HG03457 (cell line): Measurements from ENCODE around the gene DLGAP3.
A peak's percentile ranks its signal among the peaks of the same experiment; 100 is the strongest.

Experiments used
- ATAC-seq: cut with Tn5 transposase; IDR thresholded peaks from one replicate; pipeline ENCODE4 v1.9.1; 2021; ENCODE audit warnings: moderate number of reproducible peaks; ENCODE audit not compliant: unreplicated experiment

Gene DLGAP3

DNA sequence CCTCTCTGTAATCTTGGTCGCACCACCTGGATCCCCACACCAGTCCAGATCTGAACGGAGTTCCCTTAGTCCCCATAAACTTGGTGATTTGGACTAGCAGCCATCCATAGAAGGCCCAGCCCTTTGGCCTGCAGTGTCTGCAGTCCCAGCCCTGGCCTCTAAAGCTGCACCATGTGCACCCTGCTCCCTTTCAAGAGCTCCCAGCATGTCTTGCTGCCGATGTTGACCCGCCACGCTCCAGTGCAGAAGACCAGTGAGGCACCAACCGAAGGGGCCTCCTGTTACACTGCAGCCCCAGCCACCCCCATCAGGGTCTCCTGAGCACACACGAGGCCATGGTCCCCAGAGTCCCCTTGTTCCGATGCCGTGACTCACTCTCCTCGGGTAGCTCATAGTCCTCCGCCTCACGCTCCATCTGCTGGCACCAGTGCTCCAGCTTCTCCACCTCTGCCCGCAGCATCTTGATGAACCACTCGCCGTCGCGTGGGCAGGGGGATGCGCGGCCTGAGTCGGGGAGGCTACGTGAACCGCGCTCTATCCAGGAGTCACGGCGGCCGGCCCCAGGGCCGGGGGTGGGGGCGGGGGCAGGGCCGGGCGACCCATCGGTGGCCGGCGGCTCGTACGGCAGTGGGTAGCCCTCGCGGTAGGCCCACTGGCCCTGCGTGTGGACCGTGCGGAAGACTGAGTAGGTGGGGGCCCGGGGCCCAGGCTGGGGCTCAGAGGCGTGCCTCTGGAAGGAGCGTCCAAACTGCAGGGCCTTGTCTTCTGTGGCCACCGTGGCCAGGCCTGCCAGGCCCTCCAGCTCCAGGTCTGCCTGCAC is 61.0 kb downstream of the DLGAP3 start:
- no peak for ATAC-seq

DNA sequence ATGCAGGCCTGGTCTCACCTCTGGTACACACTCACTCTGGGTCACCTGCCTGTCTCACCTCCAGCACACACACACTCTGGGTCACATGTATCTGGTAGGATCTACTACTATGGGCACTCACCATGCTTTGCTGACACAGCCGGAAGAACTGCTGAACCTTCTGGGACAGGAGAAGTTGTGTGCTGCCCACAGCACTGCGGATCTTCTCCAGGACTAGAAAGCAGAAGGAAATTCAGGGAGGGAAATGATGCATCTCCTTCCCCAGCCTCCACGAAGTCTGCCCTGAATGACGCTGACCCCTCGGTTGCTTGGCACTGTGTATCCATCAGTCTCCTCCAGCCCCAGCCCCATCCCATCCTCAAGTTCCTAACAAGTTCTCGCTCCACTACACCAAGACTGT is 62.0 kb downstream of the DLGAP3 start:
- no peak for ATAC-seq

DNA sequence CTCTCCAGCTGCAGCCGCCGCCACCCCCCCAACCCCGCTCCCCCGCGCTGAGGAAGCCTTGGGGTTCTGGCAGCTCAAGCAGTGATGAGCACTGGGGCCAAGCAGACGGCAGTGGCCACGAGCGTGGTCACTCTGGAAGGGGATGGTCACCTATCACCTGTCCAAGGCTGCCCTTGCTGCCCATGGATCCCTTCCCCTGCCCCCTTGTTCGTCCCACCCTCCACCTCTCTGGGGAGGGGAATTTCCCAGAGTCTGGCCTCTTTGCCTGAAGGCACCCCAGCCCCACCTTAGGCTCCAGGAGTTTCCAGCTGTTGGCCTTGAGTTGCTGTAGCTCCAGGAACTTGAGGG is 62.7 kb downstream of the DLGAP3 start:
- ATAC-seq, result no peak

DNA sequence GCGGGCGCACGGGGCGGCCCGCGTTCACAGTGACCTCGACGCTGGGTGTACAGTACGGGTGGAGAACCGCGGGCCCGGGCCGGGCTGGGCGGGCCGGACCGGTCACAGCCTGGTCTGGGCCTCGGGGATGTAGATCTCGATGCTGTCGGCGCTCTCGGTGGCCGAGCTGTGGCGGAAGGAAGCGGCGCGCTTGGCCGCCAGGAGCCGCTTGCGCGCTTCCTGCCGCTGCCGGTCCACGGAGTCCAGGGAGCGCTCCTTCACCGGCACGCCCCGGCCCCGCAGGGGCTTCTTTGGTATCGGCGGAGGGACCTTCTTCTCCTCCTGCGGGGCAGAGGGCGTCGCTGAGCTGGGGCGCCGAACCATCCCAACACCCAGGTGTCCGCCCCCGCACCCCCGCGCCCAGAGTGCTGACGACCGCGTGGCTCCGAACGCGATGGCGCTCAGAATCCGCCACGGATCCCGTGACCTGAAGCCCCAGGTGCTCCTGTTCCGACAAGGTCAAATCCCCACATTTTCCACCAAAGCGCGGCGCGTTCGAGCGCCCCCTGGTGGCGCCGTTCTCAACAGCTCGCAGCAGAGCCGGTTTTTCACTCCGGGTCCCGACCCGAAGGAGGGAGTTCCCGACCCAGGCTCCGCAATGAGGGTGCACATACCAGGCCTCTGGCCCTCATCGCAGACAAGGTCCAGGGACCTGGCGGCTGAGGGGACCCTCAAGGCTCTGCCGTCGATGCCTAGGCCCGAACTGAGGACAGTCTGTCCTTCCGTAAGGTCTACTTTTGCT is 63.3 kb downstream of the DLGAP3 start:
- no peak for ATAC-seq

DNA sequence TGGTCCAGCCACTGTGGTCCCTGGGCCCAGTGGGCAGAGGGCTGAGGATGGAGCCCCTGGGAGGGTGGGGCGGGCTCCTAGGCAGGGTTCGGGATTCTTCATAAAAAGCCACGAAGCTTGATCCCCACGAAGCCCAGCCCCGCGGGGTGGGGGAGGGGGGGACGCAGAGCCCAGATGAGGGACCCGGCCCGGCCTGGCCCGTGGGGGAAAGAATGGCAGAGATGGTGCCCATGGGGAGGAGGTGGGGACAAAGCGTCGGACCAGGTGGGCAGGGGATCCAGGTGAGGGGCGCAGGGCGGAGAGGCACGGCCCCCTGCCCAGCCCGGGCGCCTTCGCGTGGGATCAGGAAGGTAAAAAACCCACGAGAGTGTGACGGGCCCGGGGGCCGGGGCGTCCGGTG is 63.9 kb downstream of the DLGAP3 start:
- ATAC-seq, result no peak

DNA sequence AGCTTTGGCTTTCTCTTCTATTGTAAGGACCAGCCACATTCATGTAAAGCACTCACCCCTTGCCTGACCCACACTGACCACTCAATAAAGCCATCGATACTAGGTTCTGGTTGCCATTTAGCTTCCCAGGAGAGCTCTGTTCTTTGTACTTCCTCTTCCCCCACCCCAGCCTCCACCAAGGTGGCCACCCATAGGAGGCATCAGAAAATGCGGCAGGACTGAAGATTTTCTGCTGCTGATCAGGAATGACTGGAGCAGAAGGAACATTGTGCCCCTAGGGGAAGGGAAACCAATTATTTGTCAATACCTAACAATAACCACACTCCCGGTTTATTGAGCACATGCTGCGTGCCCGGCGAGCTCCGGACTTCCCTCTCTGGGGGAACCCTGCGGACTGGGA is 64.7 kb downstream of the DLGAP3 start:
- no peak for ATAC-seq

DNA sequence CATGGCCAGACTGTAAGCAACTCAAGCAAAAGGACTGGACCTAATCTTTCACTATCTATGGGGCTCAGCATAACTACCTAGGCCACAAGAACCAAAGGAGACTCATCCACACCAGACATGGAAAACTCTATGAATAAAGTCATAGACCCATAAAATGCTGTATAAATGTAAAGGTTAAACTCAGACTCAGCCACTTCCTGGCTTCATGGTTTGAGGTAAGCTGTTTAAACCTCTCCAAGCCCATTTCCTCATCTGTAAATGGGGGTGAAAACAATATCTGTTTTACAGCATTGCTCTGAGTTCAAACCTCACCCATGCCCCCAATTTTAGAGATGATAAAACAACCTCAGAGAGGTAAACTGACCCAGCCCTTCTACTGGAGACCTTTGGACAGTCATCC is 65.9 kb downstream of the DLGAP3 start:
- no peak for ATAC-seq

DNA sequence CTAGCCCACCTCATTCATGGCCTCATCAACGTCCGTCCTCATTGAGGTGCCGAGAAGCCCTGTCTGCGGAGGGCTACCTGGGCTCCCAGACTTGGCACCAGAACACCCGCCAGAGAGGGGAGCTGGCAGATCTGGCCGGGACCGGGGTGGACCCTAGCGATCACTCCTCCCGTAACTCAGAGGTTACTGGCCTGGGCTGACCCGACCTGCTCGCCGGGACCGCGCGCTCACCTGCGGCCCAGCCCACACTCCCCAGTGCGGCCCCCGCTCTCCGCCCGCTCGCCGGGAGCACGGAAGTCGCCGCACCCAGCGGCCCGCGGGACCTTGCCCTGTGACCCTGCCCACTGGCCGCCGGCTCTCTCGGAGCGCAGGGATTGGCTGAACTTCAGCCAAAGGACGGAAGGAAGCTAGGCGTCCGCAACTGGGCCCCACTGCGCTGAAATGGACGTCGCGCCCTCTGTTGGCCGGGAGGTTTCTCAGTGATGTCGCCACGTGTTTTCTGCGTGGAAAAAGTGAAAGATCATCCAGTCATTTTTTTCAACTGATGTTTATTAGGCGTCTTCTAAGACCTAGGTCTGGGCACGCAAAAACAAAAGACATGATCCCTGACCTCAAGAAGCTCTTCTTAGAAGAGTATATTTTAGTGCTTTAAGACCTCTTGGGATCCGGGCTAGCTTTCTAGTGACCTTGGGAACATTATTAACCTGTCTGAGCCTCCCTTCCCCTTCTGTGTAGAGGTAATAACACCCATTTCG is 69.8 kb downstream of the DLGAP3 start, which contains the start of gene SMIM12:
TSS of gene SMIM12 (minus strand) at position 304 of the 755 bp plus-strand sequence. CDS start 3,772 bp downstream, outside the sequence.
- ATAC-seq, result peak; percentile 91

DNA sequence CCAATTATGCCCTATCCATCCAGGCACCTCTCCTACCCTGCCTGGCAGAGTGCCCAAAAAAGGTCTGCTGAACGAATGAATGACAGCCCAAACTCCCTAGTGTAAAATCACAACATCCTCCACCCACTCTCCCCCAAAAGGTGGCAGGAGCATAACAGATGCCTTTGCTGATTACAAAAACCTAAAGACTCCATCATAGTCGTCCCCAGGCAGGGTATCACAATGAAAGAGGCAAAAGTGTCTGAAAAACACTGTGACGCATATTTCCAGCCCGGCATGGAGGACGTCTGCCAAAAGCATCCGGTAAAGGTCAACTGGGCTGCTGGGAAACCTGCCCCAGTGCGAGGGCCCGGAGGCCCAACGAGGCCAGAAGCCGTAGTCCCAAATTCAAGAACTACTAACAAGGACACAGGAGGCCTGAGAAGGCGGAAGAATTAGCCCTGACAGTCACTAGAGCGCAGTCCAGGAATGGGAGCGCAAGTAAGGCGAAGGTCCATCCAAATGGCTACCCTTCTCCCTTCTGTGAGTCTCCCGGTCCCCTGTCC is 70.5 kb downstream of the DLGAP3 start:
- no peak for ATAC-seq

DNA sequence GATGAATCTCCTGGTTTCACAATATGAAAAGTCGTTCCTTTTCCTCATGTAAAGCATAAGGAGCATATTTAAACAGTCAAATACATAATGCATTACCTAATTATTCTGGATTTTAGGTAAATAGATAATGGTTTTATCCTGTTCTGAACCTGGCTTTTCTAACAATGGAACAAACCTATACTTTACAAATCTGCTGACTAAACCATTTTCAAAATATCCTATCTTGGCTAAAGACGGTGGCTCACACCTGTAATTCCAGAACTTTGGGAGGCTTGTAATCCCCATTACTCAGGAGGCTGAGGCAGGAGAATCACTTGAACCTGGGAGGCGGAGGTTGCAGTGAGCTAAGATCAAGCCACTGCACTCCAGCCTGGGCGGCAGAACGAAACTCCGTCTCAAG is 72.8 kb downstream of the DLGAP3 start:
- no peak for ATAC-seq

DNA sequence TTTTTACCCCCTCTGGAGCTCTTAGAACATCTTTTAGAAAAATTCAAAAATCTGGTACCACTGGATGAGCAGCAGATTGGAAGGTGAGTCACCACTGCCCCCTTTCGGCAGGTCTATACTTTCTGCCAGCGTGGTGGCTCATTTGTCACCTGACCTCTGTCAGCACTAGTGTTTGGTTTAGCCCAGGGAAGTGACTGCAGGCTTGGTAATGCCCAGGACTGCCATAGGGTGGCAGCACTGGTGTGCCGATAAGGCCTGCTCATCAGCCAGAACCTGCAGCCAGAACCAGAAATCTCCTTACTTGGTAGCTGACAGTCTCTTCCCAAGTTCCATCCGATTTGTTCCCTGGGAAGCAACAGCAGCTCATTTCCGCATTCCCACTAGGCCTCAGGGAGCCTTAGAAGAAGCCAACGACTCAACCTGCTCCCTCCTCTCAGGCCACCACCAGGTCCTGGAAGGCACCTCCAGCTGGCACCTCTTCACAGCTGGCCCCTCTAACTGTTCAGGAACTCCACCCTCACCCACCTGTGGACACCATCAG is 76.7 kb downstream of the DLGAP3 start:
- peak; percentile 94 for ATAC-seq

DNA sequence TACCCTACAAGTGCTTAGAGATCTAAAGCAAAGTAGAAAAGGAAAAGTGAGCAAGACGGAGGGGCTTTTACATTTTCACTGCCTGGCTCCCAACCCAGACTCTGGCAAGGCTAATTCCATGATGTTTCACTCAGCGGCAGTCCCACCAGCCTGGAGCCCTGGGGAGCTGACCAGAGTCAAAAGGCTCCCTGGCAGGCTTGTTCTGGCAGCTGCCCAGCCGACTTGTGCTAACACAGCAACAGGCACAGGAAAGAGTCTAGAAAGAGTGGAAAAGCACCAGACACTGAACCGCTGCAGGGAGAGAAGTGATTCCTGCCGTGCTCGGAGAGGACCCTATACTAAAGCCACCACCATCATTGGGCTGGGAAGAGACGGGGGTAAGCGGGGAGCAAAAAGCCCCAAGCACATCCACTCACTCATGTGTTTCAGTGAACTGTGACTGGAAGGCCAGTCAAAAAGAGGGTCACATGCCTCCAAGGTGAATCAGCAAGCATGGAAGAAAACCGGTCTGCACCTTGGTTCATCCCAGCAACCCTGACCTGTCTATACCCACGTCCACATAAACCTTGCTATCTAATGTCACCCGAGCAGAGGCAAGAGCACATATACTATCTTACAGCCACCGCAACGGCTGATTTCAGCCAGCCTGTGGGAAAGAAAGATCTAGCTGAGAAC is 77.9 kb downstream of the DLGAP3 start:
- ATAC-seq, result no peak

DNA sequence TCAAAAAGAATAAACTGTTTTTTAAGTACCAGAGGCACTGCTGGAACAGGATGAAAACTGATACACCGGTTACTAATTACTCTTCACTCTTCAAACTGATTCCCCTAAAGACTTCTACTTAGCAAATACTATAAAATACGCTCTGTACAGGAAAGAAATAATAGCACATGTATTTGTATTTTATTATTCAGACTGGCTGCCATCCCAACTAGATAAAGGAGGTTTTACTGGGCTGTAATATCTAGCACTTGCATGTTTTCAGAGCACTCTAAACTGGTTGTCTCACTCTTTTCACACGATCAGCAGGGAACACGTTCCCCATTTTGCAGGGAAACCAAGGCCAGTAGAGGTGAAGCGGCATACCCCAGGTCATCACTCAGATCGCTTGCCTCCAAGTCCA is 79.1 kb downstream of the DLGAP3 start:
- ATAC-seq, result no peak

DNA sequence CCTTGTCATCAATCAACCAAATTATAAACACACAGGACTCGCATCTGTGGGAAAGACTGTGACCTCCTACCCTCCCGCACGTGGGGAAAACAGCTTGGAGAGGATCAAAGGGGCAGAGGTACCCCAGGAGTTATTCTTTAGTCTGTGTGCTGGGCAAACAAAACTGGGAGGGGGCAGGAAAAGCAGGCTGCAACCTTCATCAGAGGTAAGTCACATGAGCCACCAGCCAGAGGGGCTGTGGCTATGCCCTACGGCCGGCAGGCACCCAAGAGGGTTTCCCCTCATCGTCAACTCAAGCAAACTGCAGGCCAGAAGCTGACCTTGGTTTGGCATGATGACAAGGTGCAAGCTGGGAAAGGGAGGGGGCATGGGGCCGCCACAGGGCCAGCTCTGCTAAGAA is 82.4 kb downstream of the DLGAP3 start:
- no peak for ATAC-seq

DNA sequence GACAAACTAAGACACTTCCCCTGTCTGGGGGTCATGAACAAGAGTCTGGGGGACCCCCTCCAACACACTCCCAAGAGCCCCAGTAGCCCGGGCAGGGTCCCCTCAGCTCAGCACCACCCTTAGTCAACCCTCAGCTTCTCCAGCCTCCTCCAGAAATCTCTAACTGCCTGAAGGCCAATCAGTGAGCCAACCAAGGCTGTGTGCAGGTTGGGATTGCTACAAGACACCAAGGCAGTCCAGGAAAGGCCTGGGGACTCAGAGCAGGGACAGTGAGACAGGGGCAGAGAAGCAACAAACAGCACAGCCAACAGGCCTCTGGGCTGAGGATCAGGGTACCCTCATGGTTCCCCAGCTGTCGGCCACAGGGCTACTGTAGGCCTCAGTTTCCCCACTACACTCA is 83.2 kb downstream of the DLGAP3 start:
- no peak for ATAC-seq

DNA sequence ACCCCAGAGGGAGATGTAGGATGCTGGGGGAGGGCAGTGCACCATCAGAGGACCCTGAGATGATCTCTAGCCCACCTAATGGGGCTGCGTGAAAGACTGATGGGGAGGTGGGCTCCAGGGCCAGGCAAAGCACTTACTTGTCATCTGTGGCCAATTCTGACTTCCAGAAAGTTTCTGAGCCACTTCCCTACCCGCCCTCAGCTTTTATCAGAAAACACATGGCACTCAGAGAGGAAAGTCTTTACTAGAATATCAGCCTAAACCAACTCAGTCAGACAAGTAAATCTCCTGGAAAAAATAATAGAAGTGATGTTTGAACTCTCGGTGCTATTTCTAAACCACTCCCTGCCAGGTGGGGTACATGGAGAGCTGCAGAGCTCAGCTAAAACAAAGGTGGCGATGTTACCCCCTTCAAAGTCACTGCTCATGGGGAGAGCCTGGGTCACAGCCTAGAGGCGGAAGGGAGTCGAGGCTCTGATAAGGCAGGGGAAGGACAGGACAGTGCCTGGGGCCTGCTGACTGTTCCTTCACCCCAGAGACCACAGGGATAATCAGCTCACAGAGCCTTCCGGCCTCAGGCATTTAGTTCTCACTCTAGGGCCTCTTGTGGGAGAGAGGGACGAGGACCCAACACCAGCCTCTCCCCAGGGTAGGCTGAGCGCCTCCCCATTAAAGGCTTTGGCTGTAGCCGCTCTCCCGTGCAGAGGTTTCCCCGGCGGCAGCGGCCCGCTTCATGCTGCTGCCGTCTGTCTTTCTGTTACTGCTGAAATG is 84.1 kb downstream of the DLGAP3 start:
- no peak for ATAC-seq

DNA sequence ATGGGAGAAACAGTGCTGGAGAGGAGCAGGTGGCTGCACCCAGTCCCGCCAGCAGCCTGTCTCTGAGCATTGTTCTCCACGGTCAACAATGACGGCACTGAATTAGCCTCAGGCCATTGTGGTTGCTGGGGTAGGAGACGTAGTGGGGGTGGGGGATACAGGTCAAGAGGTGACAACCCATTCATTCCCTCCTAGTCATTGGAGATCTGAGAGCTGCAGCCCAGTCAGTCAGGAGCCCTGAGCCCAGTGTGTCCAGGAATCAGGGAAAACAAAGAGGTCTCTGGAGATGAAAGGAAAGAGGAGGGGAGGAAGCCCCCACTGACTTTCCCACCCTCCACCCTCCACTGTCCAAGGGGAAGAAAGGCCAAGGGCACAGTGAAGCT is 85.2 kb downstream of the DLGAP3 start:
- ATAC-seq, result no peak

DNA sequence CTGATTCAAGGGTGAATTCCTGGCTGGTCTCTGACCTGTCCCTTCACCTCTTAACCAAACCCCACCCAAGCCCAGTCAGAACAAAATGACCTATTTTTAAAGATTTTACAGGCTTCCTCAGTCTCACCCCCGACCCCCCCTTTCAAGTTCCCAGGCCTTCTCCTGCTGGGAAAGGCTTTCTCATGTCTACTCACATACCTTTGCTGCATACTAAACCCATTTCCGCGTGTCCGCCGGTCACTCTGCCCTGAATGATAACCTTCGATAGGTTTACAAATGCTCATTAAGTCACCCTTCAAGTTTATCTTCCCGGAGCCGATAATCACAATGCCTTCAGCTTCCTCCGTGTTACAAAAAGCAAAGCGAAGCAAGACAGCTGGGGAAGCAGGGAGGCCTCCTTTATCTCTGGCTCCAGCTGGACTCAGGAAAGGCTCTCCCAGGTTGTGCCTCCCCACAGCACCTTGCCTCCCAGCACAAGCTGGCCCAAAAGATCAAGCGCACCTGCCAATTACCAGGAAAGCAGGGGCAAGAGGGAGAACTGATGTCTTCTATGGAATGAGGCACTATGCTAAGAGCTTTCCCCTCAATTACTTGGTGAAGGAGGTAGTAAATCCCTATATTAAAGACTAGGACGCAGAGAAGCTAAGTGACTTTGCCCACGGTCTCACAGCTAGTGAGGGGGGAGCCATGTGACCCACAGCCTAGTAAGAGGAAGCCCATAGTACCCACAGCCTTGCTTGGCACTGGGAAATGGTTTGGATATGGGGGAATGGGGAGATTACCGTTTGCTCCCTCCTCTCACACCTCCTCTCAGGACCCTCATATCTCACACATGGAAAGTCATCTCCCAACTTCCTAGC is 85.8 kb downstream of the DLGAP3 start:
- no peak for ATAC-seq

DNA sequence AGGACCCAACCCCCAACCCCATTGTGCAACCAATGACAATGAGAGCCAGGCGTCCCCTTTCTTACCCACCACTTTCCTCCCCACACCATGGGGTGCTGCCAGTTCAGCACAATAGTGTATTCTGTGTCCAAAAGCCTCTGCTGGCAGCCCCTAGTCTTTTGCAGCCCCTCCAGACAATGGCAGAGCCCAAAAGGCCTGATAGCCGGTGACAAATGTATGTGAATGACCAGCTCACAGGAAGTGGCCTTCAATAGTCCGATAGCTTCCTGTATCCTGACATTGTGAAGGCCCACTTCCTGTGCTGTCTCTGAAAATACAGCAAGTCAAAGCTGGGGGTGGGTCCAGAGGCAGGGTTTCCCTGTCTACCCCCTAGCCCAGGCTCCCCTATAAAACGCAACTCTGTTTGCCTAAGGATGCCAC is 86.5 kb downstream of the DLGAP3 start:
- ATAC-seq, result no peak
